Activated CD4-positive, alpha-beta T cell treated with anti-CD3 and anti-CD28 coated beads, Interleukin-2, amount 10 ng/mL, durations not matched to agents 7 days and 5 days (primary cell): ENCODE results near the gene TCAP. TPM values are rescaled to one million over a fixed set of nuclear protein-coding genes. Genes with fewer than 3 reads are reported as not detected.

ENCODE experiments used
- CTCF ChIA-PET: fragments of 350-600 bp; sonication (Branson Sonifier 250); formaldehyde crosslinking; loops from one replicate; lab custom pipeline; 2021; ENCODE audit warnings: antibody characterized with exemption; lab: Charles Lee
- POLR2A ChIA-PET: fragments of 350-600 bp; sonication (Branson Sonifier 250); formaldehyde crosslinking; loops from one replicate; lab custom pipeline; 2021; ENCODE audit warnings: antibody characterized with exemption; lab: Charles Lee
- DNase-seq: peaks from one replicate; pipeline ENCODE4 v3.0.0-alpha.2; 2020
- H3K27ac Mint-ChIP-seq: one replicate; pipeline ENCODE4 v1.8.0; 2021; ENCODE audit warnings: mild to moderate bottlenecking, moderate library complexity, mixed read lengths
- H3K27me3 Mint-ChIP-seq: one replicate; pipeline ENCODE4 v1.8.0; 2021; ENCODE audit warnings: mixed read lengths
- H3K36me3 Mint-ChIP-seq: one replicate; pipeline ENCODE4 v1.8.0; 2021; ENCODE audit warnings: low read depth, mixed read lengths
- H3K4me1 Mint-ChIP-seq: one replicate; pipeline ENCODE4 v1.8.0; 2021; ENCODE audit warnings: mixed read lengths
- H3K4me3 Mint-ChIP-seq: one replicate; pipeline ENCODE4 v1.8.0; 2021; ENCODE audit warnings: mild to moderate bottlenecking, moderate library complexity, mixed read lengths
- H3K9me3 Mint-ChIP-seq: one replicate; pipeline ENCODE4 v1.8.0; 2021; ENCODE audit warnings: mixed read lengths
- total RNA-seq, 2 experiments: library from RNA; stranded (reverse); gene quantifications; one replicate each; pipeline ENCODE4 v1.2.3, GENCODE V29; 2021

The TCAP gene
- total RNA-seq, 2 experiments from 2014 or later, result 2.0 to 2.1 TPM

DNA sequence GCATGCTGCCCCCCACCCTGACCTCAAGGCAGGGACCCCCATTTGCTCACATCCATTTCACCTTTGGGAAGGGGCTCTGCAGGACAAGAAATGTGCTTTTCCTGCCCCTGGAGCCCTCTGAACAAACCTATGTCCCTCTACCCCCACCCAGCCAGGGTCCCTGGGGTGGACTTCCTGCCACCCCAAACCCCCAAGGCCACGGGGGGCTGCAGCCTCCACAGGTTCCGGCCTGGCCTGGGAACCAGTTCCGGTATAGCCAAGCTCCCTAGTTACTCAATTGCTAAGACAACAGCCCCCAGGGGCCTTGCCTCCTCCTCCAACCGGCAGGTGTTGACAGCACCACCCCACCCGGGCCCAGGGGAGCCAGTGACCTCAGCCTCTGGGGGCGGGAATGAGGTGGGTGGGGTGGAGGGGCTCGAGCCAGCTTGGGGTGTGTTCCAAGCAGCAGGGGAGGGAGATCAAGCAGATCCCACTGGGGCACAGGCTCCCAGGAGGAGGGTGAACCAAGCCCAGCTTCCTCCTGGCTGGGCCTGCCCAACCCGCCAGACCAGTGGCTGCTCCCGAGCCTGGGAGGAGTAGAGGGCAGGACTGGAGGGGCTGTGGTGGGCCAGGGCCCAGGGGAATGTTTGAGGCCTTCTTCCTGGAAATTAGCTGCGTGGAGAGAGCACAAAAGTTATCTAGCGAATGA is 9.7 kb downstream of the TCAP start:
- POLR2A ChIA-PET, result interaction anchor here (1.1 kb wide), 1 partner anchor 30 kb away, joined by 4 read pairs; no protein-coding TSS in a partner anchor

DNA sequence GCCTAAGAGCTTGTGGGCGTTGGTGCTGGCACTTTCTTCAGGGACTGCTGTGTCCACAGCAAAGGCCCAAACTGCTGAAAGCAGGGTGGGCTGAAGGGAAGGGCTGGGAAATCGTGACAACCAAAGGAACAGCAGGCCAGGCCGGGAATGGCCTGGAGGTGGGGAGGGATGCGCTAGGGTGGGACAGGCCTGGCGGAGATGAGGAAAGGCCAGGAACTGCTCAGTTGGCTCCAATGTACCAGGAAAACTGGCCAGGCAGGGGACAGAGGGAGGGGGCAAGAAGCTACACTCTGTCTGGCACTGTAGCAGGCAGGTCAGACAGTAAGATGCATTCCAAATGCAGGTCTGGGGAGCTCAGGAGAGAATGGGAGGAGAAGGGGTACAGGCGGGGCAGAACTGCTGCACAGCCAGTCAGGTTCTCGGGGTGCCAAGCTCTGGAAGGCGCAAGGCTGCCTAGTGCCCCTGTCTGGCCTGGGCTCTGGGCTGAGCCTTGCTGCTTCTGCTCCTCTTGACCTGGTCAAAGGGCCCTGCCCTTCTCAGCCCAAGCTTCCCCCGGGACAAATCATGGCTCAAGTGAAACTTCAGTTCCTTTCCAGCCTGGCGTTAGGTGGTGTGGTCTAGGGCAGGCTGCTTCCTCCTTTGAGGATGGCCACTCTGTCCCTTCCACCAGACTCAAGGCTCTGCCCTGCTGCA is 10.4 kb downstream of the TCAP start:
- ChIA-PET POLR2A (interaction anchor here (1.1 kb wide), 1 partner anchor 31 kb away, joined by 4 read pairs; no protein-coding TSS in a partner anchor), CTCF (interaction anchor here (0.6 to 2.2 kb wide), 6 partner anchors 9 to 304 kb away, joined by 3 to 13 read pairs (median 6); partner anchors contain the start of genes PGAP3 and TCAP)
- peaks cover 30% of the 10 kb centered on the region for H3K36me3 Mint-ChIP-seq

More for the DNA sequence above, 9.7 kb downstream of the TCAP start:
- Mint-ChIP-seq H3K4me3 (no peak overlapping the region), H3K27me3 (peaks cover 4% of the 10 kb centered on the region), H3K4me1 (peaks cover 49% of the 10 kb centered on the region), H3K9me3 (no peaks in the 10 kb centered on the region), H3K36me3 (peaks cover 26% of the 10 kb centered on the region), H3K27ac (no peak overlapping the region)
- CTCF ChIA-PET, result interaction anchor here (0.6 to 2.2 kb wide), 7 partner anchors 9 to 304 kb away, joined by 3 to 13 read pairs (median 4); partner anchors contain the start of genes PGAP3 and TCAP
- no peak for DNase-seq

DNA sequence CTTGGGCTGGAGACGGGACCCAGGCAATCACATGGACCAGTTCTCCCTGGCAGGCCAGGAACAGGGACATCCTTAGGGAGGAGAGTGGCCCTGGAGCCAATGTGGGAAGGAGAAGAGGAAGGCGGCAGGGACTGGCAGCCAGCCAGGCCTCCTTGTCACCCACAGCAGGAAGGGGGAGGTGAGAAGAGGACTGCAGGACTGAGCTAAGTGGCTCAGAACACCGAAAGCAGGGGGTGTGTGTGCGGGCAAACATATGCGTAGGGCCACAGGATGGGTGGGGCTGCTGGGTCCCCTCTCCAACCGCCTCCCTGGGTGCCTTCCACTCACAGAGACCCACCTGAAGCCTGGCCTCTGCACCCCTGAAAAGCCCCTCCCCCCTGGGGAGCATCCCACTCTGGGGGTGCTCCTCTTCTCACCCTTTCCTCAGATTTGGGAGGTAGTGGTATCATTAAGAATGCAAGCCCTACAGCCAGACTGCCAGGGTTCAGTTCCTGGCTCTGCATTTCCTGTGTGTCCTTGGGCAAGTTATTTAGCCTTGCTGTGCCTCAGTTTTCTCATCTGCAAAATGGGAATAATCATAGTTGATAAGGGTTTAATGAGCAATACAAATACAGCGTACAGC is 11.2 kb downstream of the TCAP start:
- peak; percentile 70 for DNase-seq
- Mint-ChIP-seq H3K4me3 (no peak overlapping the region), H3K27me3 (no peaks in the 10 kb centered on the region), H3K27ac (peak overlapping the region; percentile 86), H3K4me1 (peaks cover 61% of the 10 kb centered on the region), H3K36me3 (peaks cover 34% of the 10 kb centered on the region), H3K9me3 (no peaks in the 10 kb centered on the region)
- POLR2A ChIA-PET, result no interaction called here
- CTCF ChIA-PET, result interaction anchor here (1.1 to 2.2 kb wide), 6 partner anchors 9 to 94 kb away, joined by 3 to 13 read pairs (median 6); partner anchors contain the start of genes PGAP3 and TCAP

More for the DNA sequence above, 10.4 kb downstream of the TCAP start:
- Mint-ChIP-seq H3K4me3 (no peak overlapping the region), H3K4me1 (peaks cover 55% of the 10 kb centered on the region), H3K27me3 (peaks cover under 1% of the 10 kb centered on the region), H3K9me3 (no peaks in the 10 kb centered on the region), H3K27ac (peak overlapping the region; percentile 86)
- DNase-seq, result no peak

DNA sequence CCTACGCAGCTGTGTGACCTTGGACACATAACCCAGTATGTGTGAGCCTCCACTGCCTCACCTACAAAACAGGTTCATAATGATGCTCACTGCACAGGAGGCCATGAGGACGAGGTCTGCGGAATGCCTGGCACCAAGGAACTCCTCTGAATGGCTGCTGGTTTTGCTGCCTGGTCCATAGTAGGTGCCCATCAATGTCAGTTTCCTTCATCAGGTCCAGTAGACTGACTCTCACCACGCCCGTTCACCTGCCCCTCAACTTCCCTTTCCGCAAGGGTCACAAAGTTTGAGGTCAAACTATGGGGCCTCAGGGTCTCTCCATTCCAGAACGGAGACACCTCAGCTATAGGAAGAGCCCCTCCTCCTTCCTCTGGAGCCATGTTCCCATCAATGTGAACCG is 11.9 kb downstream of the TCAP start:
- DNase-seq, result no peak
- Mint-ChIP-seq H3K27ac (peak overlapping the region; percentile 86), H3K36me3 (peaks cover 34% of the 10 kb centered on the region), H3K4me3 (no peak overlapping the region), H3K27me3 (no peaks in the 10 kb centered on the region), H3K9me3 (no peaks in the 10 kb centered on the region), H3K4me1 (peaks cover 61% of the 10 kb centered on the region)
- POLR2A ChIA-PET, result no interaction called here
- CTCF ChIA-PET, result interaction anchor here (1.2 to 2.2 kb wide), 4 partner anchors 8 to 55 kb away, joined by 3 to 10 read pairs (median 5); partner anchors contain the start of gene PNMT

DNA sequence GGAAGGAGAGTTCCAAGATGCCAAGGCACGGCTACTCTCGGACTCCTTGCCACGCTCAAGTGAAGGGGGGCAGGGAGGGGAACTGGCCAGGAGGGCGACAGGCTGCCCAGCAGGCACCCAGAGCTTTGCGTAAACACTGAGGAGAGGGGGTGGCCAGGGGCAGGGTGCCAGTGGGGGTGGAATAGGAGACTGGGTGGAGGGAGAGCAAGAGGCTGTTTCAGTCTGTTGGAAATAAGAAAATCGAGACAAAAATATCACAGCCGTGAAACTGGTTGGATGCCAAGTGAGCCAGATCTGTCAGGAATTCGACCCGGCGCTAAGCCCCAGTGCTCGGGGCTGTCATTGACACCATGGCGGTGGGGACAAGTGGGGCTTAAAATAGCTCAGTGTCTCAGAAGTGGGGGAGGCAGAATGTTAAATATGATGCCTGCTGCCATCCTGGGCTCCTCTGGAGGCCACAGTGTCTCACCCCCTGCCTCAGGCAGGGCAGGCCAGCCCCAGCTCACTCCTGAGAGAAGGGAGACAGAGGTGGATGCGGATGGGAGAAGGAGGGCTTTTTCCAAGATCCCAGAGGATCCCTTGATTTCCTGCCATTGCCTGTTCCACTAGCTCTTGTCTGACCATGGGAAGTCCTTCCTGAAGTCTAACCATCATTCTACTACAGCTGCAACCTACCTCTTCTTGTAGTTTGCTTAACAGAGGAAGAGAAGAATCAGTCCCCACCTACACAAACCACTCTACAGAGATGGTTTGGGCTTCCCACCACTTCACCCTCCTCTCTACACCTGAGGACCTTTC is 12.6 kb downstream of the TCAP start:
- Mint-ChIP-seq H3K36me3 (peaks cover 38% of the 10 kb centered on the region), H3K4me1 (peaks cover 61% of the 10 kb centered on the region), H3K4me3 (no peak overlapping the region), H3K27me3 (no peaks in the 10 kb centered on the region), H3K9me3 (no peaks in the 10 kb centered on the region), H3K27ac (peak overlapping the region; percentile 86)
- POLR2A ChIA-PET, result interaction anchor here (0.6 to 1.1 kb wide), 2 partner anchors 9 to 77 kb away, joined by 4 read pairs; no protein-coding TSS in a partner anchor
- CTCF ChIA-PET, result interaction anchor here (1.4 to 2.5 kb wide), 4 partner anchors 9 to 56 kb away, joined by 6 to 17 read pairs (median 9); partner anchors contain the start of genes MIEN1, PGAP3 and PNMT
- DNase-seq, result no peak

DNA sequence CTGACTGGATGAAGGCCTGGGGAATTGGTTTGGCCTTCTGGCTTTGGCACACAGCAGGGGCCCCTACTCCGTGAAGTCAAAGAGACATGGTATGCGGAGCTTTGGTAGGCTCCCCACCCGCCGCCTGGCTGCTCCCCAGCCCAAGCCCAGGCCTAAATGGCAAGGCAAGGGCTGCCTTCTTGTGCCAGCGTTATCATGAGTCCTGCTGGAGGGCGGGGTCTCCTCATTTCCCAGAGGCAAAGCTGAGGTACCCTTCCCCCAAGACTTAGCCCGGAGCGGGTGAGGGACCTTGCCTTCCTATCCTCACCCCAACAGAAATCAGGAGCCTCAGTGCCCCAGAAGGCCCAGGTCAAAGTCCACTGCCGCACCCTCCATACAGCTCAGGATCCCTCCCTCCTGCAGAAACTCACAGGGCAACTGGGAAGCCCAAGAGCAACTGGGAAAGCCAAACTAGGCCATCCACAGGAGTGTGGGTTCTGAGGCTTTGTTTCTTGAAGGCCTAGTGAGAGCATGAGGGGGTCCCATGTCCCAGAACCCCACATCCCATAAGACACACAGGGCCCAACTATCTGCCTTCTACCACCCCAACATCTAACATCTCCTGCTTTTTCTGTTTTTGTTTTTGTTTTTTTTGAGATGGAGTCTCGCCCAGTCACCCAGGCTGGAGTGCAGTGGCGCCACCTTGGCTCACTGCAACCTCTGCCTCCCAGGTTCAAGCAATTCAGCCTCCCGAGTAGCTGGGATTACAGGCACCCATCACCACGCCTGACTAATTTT is 13.4 kb downstream of the TCAP start:
- Mint-ChIP-seq H3K36me3 (peaks cover 44% of the 10 kb centered on the region), H3K4me1 (peaks cover 62% of the 10 kb centered on the region), H3K4me3 (no peak overlapping the region), H3K27ac (peak overlapping the region; percentile 92), H3K27me3 (no peaks in the 10 kb centered on the region), H3K9me3 (no peaks in the 10 kb centered on the region)
- POLR2A ChIA-PET, result interaction anchor here (1.1 kb wide), 1 partner anchor 77 kb away, joined by 4 read pairs; no protein-coding TSS in a partner anchor
- no peak for DNase-seq
- CTCF ChIA-PET, result interaction anchor here (1.4 to 3.0 kb wide), 6 partner anchors 9 to 57 kb away, joined by 6 to 17 read pairs (median 8); partner anchors contain the start of genes MIEN1, PGAP3 and PNMT

DNA sequence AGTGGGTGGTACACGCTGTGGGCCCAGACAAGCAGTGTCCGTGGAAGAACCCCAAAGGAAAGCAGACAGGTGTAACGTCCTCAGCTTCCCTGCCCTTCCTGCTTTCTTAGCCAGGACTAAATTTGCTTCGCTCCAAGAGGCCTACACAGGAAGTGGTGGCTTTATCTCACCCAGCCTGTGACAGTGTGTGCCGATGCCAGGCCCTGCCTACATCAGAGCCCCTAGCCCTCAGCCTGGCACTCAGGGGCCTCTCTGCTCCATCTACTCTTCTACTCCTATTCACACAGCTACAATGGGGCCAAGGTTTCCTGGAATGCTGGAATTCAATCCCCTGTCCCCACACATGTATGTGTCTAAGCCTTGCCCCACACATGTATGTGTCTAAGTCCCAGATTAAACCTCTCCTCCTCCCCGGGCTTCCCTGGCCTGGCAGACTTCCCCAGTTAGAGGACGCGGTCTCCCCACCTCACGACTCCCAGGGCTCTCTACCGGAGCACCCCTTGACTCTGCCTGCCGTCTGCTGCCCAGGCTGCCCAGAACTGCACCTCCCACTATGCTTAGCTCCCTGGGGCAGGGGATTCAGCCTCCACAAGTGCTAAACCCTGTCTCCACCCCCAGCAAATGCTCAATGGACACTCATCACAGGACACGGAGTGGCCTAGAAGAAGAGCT is 14.5 kb downstream of the TCAP start:
- ChIA-PET CTCF (interaction anchor here (1.5 to 3.0 kb wide), 5 partner anchors 8 to 58 kb away, joined by 8 to 17 read pairs (median 8); partner anchors contain the start of genes MIEN1, PGAP3 and PNMT), POLR2A (no interaction called here)
- Mint-ChIP-seq H3K9me3 (no peaks in the 10 kb centered on the region), H3K4me1 (peaks cover 62% of the 10 kb centered on the region), H3K27me3 (no peaks in the 10 kb centered on the region), H3K36me3 (peaks cover 49% of the 10 kb centered on the region), H3K27ac (peak overlapping the region; percentile 92), H3K4me3 (no peak overlapping the region)
- DNase-seq, result peak; percentile 47

DNA sequence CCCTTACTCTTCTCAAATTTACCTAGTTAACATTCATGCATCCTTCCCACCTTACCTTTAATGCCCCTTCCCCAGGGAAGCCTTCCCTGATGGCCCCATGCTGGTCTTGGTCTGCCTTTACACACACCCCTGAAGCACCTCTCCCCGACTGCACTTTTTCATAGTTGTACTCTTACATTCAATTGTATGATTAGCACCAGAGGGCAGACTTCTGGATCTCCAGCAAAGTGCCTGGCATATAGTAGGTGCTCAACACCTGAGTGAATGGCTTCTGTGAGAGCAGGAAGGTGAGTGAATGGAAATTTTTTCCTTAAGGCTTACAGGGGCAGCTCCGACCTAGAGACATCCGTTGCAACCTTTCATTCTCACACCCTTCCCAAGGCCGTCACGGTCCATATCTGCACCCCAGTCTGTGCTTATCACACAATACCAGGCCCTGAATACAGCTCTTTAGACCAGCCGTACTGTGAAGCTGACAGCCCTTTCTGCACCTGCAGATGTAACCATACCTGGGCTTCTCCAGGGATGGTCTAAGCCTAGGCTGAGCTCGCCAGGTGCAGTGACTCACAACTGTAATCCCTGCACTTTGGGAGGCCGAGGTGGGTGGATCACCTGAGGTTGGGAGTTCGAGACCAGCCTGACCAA is 18.3 kb downstream of the TCAP start:
- DNase-seq, result no peak
- CTCF ChIA-PET, result interaction anchor here (1.8 kb wide), 1 partner anchor 62 kb away, joined by 7 read pairs; no protein-coding TSS in a partner anchor
- Mint-ChIP-seq H3K27me3 (no peaks in the 10 kb centered on the region), H3K4me1 (peaks cover 51% of the 10 kb centered on the region), H3K9me3 (peaks cover 3% of the 10 kb centered on the region), H3K27ac (no peak overlapping the region), H3K4me3 (no peak overlapping the region), H3K36me3 (peaks cover 47% of the 10 kb centered on the region)
- POLR2A ChIA-PET, result no interaction called here

DNA sequence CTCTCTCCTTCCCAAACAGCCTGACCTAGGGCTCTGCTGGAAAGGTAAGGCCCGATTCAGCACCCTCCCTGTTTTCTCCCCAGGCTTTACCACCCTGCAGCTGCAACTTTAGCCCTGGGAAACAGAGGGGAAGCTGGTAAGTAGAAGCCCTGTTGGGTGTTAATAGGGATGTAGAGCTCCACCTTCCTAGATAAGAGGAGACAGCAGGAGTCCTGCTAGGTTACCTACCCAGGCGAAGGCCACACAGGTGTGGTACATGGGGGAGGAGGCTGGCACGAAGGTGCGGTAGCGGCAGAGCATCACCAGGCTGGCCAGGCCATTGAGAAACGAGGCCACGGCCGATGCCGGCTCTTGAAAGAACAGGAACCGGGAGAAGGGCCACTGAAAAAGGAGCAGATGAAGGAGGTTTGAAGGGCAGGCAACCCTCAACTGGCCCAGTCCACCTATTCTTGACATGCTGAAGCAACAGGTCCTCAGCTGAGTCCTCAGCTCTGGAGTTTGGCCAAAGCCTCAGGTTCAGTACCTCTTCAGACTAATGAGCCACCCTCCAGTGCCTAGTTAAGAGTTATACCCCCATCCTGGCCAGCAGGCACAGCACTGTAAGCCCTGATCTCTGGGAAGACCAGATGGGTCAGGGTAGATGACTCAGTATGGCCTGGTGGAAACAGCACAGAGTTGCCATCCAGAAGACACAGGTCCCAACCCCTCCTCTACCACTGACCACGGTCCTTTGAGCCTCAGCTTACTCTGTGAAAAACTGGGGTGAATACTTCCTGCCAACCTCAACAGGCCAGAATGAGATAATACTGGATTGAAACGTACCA is 19.4 kb downstream of the TCAP start:
- Mint-ChIP-seq H3K4me1 (peaks cover 48% of the 10 kb centered on the region), H3K9me3 (peaks cover 7% of the 10 kb centered on the region), H3K36me3 (peaks cover 44% of the 10 kb centered on the region), H3K27me3 (no peaks in the 10 kb centered on the region), H3K27ac (no peak overlapping the region), H3K4me3 (no peak overlapping the region)
- POLR2A ChIA-PET, result no interaction called here
- DNase-seq, result no peak
- CTCF ChIA-PET, result interaction anchor here (1.4 kb wide), 1 partner anchor 63 kb away, joined by 4 read pairs; no protein-coding TSS in a partner anchor
